Spinal cord (tissue), 10 donors: ENCODE results near the gene CDC16. TPM values are rescaled to one million over a fixed set of nuclear protein-coding genes. Genes with fewer than 3 reads are reported as not detected.

Experiments
- DNase-seq, 6 donors: peaks; one replicate each; pipeline versions ENCODE4 v3.0.0 to v3.0.0-alpha.2; 2013 to 2015; ENCODE audit warnings: low spot score in 6 of 6, low read depth in 4 of 6
- H3K27ac ChIP-seq: one replicate; pipeline ENCODE4 v1.5.1; 2013; ENCODE audit warnings: low read depth, low read length, control low read depth
- H3K27me3 ChIP-seq: one replicate; pipeline ENCODE4 v1.6.1; 2013; ENCODE audit warnings: low read length; ENCODE audit not compliant: control insufficient read depth, insufficient read depth
- H3K36me3 ChIP-seq: one replicate; pipeline ENCODE4 v1.6.1; 2013; ENCODE audit warnings: low read length; ENCODE audit not compliant: control insufficient read depth, insufficient read depth
- H3K4me1 ChIP-seq: one replicate; pipeline ENCODE4 v1.6.1; 2013; ENCODE audit warnings: low read length; ENCODE audit not compliant: control insufficient read depth, insufficient read depth
- H3K4me3 ChIP-seq: one replicate; pipeline ENCODE4 v1.5.1; 2013; ENCODE audit warnings: low read depth, low read length, control low read depth
- H3K9me3 ChIP-seq: one replicate; pipeline ENCODE4 v1.6.1; 2013; ENCODE audit warnings: low read length; ENCODE audit not compliant: control insufficient read depth, insufficient read depth
- WGBS: methylation state at CpG from one replicate; pipeline ENCODE4 v1.1.5; 2013; ENCODE audit warnings: missing lambda C conversion rate; ENCODE audit not compliant: insufficient coverage; 5-methylcytosine and 5-hydroxymethylcytosine counted together
- polyA plus RNA-seq, 2 donors: library from polyadenylated mRNA; unstranded; fragments of 120-200 nt; gene quantifications; one replicate each; pipeline ENCODE4 v1.2.1, GENCODE V29; 2013; ENCODE audit not compliant: insufficient read length in 2 of 2
- total RNA-seq, 2 donors: library from RNA; depleted of rRNA in 1 of 2; stranded (reverse); fragments of 120-200 nt in 1 of 2; fragments of >200 nt in 1 of 2; gene quantifications; one replicate each; pipeline versions ENCODE4 v1.2.3 to v1.2.4, GENCODE V29; 2013 to 2014
- donor health status: healthy.

Gene CDC16
- total and polyA plus RNA-seq, 4 donors, result 71.5 to 98.1 (median 88.1) TPM

- Histone ChIP-seq H3K9me3 (no peaks in the 10 kb centered on the region), H3K4me3 (no peak overlapping the region), H3K27ac (no peak overlapping the region), H3K36me3 (peaks cover 41% of the 10 kb centered on the region), H3K4me1 (peaks cover 20% of the 10 kb centered on the region), H3K27me3 (no peaks in the 10 kb centered on the region)
- no peak for DNase-seq
- WGBS, result 82% methylated on average over 4 of the region's 8 CpGs
Observed at GRCh38 chr13:114284680-114285079, 50.0 kb downstream of the CDC16 start.

- no peak overlapping the region for H3K4me3 ChIP-seq
- peaks cover 47% of the 10 kb centered on the region for H3K36me3 ChIP-seq
- H3K9me3 ChIP-seq, result no peaks in the 10 kb centered on the region
- peak in 1 of 6 donors; percentile 16 for DNase-seq
- H3K4me1 ChIP-seq, result peaks cover 16% of the 10 kb centered on the region
- H3K27ac ChIP-seq, result no peak overlapping the region
- no peaks in the 10 kb centered on the region for H3K27me3 ChIP-seq
- WGBS, result no CpG with 5 or more reads among the region's 4 CpGs
Observed at GRCh38 chr13:114285166-114285808, 50.6 kb downstream of the CDC16 start.

GRCh38 chr13:114286808-114287207, 52.1 kb downstream of the CDC16 start:
- H3K4me1 ChIP-seq, result peaks cover 9% of the 10 kb centered on the region
- H3K27me3 ChIP-seq, result no peaks in the 10 kb centered on the region
- H3K4me3 ChIP-seq, result no peak overlapping the region
- over 99% methylated on average over 6 of the region's 8 CpGs for WGBS
- peaks cover 54% of the 10 kb centered on the region for H3K36me3 ChIP-seq
- no peaks in the 10 kb centered on the region for H3K9me3 ChIP-seq
- DNase-seq, result no peak
- no peak overlapping the region for H3K27ac ChIP-seq

- H3K27ac ChIP-seq, result no peak overlapping the region
- 97% methylated on average over 8 of the region's 8 CpGs for WGBS
- H3K27me3 ChIP-seq, result no peaks in the 10 kb centered on the region
- H3K4me3 ChIP-seq, result no peak overlapping the region
- H3K4me1 ChIP-seq, result peaks cover 4% of the 10 kb centered on the region
- H3K36me3 ChIP-seq, result peaks cover 68% of the 10 kb centered on the region
- H3K9me3 ChIP-seq, result no peaks in the 10 kb centered on the region
- DNase-seq, result no peak
Observed at GRCh38 chr13:114288157-114288591, 53.5 kb downstream of the CDC16 start.

- H3K36me3 ChIP-seq, result peaks cover 81% of the 10 kb centered on the region
- H3K27me3 ChIP-seq, result no peaks in the 10 kb centered on the region
- 97% methylated on average over 6 of the region's 10 CpGs for WGBS
Observed at GRCh38 chr13:114296448-114296847, 61.8 kb downstream of the CDC16 start.

GRCh38 chr13:114296902-114297301, 62.2 kb downstream of the CDC16 start:
- WGBS, result 100% methylated on average over 2 of the region's 5 CpGs
- Histone ChIP-seq H3K9me3 (no peaks in the 10 kb centered on the region), H3K36me3 (peaks cover 83% of the 10 kb centered on the region), H3K4me1 (peaks cover 4% of the 10 kb centered on the region), H3K27ac (no peak overlapping the region), H3K4me3 (no peak overlapping the region), H3K27me3 (no peaks in the 10 kb centered on the region)
- DNase-seq, result no peak

More at GRCh38 chr13:114296448-114296847, 61.8 kb downstream of the CDC16 start:
- no peak overlapping the region for H3K27ac ChIP-seq
- no peak overlapping the region for H3K4me3 ChIP-seq
- no peak for DNase-seq
- peaks cover 4% of the 10 kb centered on the region for H3K4me1 ChIP-seq
- H3K9me3 ChIP-seq, result no peaks in the 10 kb centered on the region

- H3K36me3 ChIP-seq, result peaks cover 86% of the 10 kb centered on the region
- peaks cover 4% of the 10 kb centered on the region for H3K4me1 ChIP-seq
- H3K27me3 ChIP-seq, result no peaks in the 10 kb centered on the region
- H3K9me3 ChIP-seq, result no peaks in the 10 kb centered on the region
- no peak overlapping the region for H3K27ac ChIP-seq
- H3K4me3 ChIP-seq, result no peak overlapping the region
- DNase-seq, result no peak
- WGBS, result 80% methylated on average over 12 of the region's 12 CpGs
Observed at GRCh38 chr13:114298866-114299265, 64.2 kb downstream of the CDC16 start.

GRCh38 chr13:114299604-114300305, 65.1 kb downstream of the CDC16 start:
- Histone ChIP-seq H3K4me3 (no peak overlapping the region), H3K4me1 (peaks cover 4% of the 10 kb centered on the region), H3K27ac (no peak overlapping the region), H3K9me3 (no peaks in the 10 kb centered on the region), H3K36me3 (peaks cover 88% of the 10 kb centered on the region), H3K27me3 (no peaks in the 10 kb centered on the region)
- 85% methylated on average over 4 of the region's 12 CpGs for WGBS
- no peak for DNase-seq

- no peak overlapping the region for H3K4me3 ChIP-seq
- H3K27me3 ChIP-seq, result no peaks in the 10 kb centered on the region
- H3K9me3 ChIP-seq, result no peaks in the 10 kb centered on the region
- H3K4me1 ChIP-seq, result no peaks in the 10 kb centered on the region
- no peak for DNase-seq
- H3K36me3 ChIP-seq, result peaks cover 71% of the 10 kb centered on the region
- no peak overlapping the region for H3K27ac ChIP-seq
- 71% methylated on average over 9 of the region's 11 CpGs for WGBS
Observed at GRCh38 chr13:114303700-114304327, 69.1 kb downstream of the CDC16 start.
